ENCODE data around the gene GIMAP8.

GIMAP8 gene

GRCh38 chr7:150431839-150432658 is 18.4 kb upstream of the GIMAP8 start:
- H3K27me3 ChIP-seq (ENCODE audit: insufficient read depth, poor library complexity, severe bottlenecking), result no peaks in the 10 kb centered on the region
- TF ChIP-seq REST (IDR thresholded peaks at IDR 0.05; ENCODE audit: insufficient replicate concordance, low read depth), result no peak
- TF ChIP-seq GABPA (IDR thresholded peaks at IDR 0.05; ENCODE audit: low read depth), result no peak
- no peak for TF ChIP-seq SPI1 (IDR thresholded peaks at IDR 0.05; ENCODE audit: borderline replicate concordance, low read depth)
- TF ChIP-seq, protein P1, sequence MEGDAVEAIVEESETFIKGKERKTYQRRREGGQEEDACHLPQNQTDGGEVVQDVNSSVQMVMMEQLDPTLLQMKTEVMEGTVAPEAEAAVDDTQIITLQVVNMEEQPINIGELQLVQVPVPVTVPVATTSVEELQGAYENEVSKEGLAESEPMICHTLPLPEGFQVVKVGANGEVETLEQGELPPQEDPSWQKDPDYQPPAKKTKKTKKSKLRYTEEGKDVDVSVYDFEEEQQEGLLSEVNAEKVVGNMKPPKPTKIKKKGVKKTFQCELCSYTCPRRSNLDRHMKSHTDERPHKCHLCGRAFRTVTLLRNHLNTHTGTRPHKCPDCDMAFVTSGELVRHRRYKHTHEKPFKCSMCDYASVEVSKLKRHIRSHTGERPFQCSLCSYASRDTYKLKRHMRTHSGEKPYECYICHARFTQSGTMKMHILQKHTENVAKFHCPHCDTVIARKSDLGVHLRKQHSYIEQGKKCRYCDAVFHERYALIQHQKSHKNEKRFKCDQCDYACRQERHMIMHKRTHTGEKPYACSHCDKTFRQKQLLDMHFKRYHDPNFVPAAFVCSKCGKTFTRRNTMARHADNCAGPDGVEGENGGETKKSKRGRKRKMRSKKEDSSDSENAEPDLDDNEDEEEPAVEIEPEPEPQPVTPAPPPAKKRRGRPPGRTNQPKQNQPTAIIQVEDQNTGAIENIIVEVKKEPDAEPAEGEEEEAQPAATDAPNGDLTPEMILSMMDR (IDR thresholded peaks at IDR 0.05; ENCODE audit: insufficient read depth, low read length), result no peak
- no peak for TF ChIP-seq POLR2AphosphoS5 (IDR thresholded peaks at IDR 0.05; ENCODE audit: low read depth)
- no peak overlapping the region for H3K4me3 ChIP-seq (replicated peaks; ENCODE audit: insufficient read depth, low read length)

DNA sequence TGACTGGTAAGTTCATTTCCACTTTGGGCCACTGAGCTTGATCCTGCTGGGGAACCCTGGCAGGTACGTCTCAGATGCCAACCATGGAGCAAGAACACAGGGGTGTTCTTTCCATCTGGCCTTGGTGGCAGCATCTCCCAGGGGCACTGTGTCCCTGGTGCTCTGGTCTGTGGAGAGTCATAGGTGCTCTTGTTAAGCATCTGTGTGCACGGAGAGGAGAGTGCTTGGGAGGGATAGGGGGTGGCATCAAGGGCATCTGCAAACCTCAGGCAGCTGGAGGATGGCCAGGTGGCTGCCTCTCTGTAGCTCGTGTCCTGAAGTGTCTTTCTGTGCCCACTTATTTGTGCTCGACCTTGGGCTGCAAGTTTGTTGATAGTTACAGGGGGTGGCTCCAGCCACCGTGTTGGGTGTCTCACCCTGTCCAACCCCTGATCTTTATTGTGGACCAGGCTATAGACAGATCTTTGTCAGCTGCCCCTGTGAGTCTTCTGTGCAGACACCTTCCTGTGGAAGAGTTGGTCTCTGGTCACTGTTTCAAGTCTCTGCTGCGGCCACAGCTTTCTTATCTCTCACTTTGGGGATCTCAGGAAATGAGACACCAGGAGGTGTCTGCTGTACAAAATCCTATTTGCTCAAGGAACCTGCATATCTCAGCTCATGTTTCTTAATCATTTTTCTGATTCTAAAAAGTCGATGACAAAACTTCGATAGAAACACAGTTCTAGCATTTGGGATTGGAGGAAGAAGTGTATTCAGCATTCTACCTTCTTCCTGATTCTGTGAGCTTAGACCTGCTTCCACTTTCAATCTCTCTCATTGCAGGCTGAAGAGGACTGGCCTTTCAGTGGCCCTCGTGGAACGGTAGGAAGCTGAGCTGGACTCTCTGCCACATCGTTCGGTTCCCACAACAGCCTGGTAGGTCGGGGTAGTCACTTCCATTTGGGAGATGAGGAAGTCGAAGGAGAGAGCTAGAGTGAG is 17.2 kb upstream of the GIMAP8 start:
- TF ChIP-seq, protein P1 (IDR thresholded peaks at IDR 0.05; ENCODE audit: insufficient read depth, low read length), result no peak
- TF ChIP-seq GABPA (IDR thresholded peaks at IDR 0.05; ENCODE audit: low read depth) (no peak), REST (IDR thresholded peaks at IDR 0.05; ENCODE audit: insufficient replicate concordance, low read depth) (no peak), POLR2AphosphoS5 (IDR thresholded peaks at IDR 0.05; ENCODE audit: low read depth) (no peak), SPI1 (IDR thresholded peaks at IDR 0.05; ENCODE audit: borderline replicate concordance, low read depth) (no peak)
- no peak overlapping the region for H3K27ac ChIP-seq (replicated peaks)
- no peak overlapping the region for H3K4me3 ChIP-seq (replicated peaks; ENCODE audit: insufficient read depth, low read length)
- no peaks in the 10 kb centered on the region for H3K27me3 ChIP-seq (ENCODE audit: insufficient read depth, poor library complexity, severe bottlenecking)
- no peak for DNase-seq (ENCODE audit: low read depth in 1 of 2, low spot score in 1 of 2)

More at GRCh38 chr7:150431839-150432658, 18.4 kb upstream of the GIMAP8 start:
- H3K27ac ChIP-seq (replicated peaks), result no peak overlapping the region
- DNase-seq (ENCODE audit: low read depth in 1 of 2, low spot score in 1 of 2), result no peak

GRCh38 chr7:150434240-150434639 is 16.2 kb upstream of the GIMAP8 start:
- no peak for TF ChIP-seq GABPA (IDR thresholded peaks at IDR 0.05; ENCODE audit: low read depth)
- TF ChIP-seq, protein P1 (IDR thresholded peaks at IDR 0.05; ENCODE audit: insufficient read depth, low read length), result no peak
- no peak for TF ChIP-seq REST (IDR thresholded peaks at IDR 0.05; ENCODE audit: insufficient replicate concordance, low read depth)
- TF ChIP-seq SPI1 (IDR thresholded peaks at IDR 0.05; ENCODE audit: borderline replicate concordance, low read depth), result no peak
- no peak for TF ChIP-seq POLR2AphosphoS5 (IDR thresholded peaks at IDR 0.05; ENCODE audit: low read depth)
- no peak for DNase-seq (ENCODE audit: low read depth in 1 of 2, low spot score in 1 of 2)
- H3K27ac ChIP-seq (replicated peaks), result no peak overlapping the region
- H3K4me3 ChIP-seq (replicated peaks; ENCODE audit: insufficient read depth, low read length), result no peak overlapping the region
- no peaks in the 10 kb centered on the region for H3K27me3 ChIP-seq (ENCODE audit: insufficient read depth, poor library complexity, severe bottlenecking)
